OCI-LY1 (cell line): ENCODE data around the gene SSTR5.

Experiments used
- H2AFZ ChIP-seq: fragments of 200-600 bp; sonication (generic), shearing (Covaris generic); 2 replicates; pipeline ENCODE4 v1.6.0; 2014; ENCODE audit warnings: antibody characterized with exemption, mild to moderate bottlenecking, low read length
- H3F3A ChIP-seq: fragments of 200-600 bp; sonication (generic), shearing (Covaris generic); 2 replicates; pipeline ENCODE4 v1.6.0; 2014; ENCODE audit warnings: mild to moderate bottlenecking, antibody characterized with exemption, low read length, moderate library complexity; ENCODE audit not compliant: insufficient read depth
- H3K27ac ChIP-seq: fragments of 200-600 bp; sonication (generic); 2 replicates; pipeline ENCODE4 v1.5.1; 2014; ENCODE audit warnings: low read length, mixed run types, mild to moderate bottlenecking, low read depth; ENCODE audit not compliant: poor library complexity, severe bottlenecking
- H3K27me3 ChIP-seq: fragments of 200-600 bp; sonication (generic); 2 replicates; pipeline ENCODE4 v1.6.0; 2014; ENCODE audit warnings: antibody characterized with exemption, mild to moderate bottlenecking, low read length, moderate library complexity; ENCODE audit not compliant: insufficient read depth
- H3K36me3 ChIP-seq: fragments of 200-600 bp; sonication (generic); 2 replicates; pipeline ENCODE4 v1.6.1; 2014; ENCODE audit warnings: mild to moderate bottlenecking, antibody characterized with exemption, low read length, moderate library complexity, mixed read lengths; ENCODE audit not compliant: insufficient read depth
- H3K4me1 ChIP-seq: fragments of 200-600 bp; sonication (generic); 2 replicates; pipeline ENCODE4 v1.5.1; 2014; ENCODE audit warnings: mild to moderate bottlenecking, low read length, moderate library complexity; ENCODE audit not compliant: insufficient read depth, severe bottlenecking
- H3K4me2 ChIP-seq: fragments of 200-600 bp; sonication (generic), shearing (Covaris generic); 2 replicates; pipeline ENCODE4 v1.6.1; 2014; ENCODE audit warnings: low read length
- H3K4me3 ChIP-seq: fragments of 200-600 bp; sonication (generic); 2 replicates; pipeline ENCODE4 v1.5.1; 2014; ENCODE audit warnings: low read length, low read depth, mild to moderate bottlenecking, mixed read lengths; ENCODE audit not compliant: poor library complexity, severe bottlenecking
- H3K79me2 ChIP-seq: fragments of 200-600 bp; shearing (Covaris generic); 2 replicates; pipeline ENCODE4 v1.6.1; 2016; ENCODE audit warnings: mixed run types, low read length, mixed read lengths; ENCODE audit not compliant: insufficient read depth
- H3K9ac ChIP-seq: fragments of 200-600 bp; sonication (generic), shearing (Covaris generic); 2 replicates; pipeline ENCODE4 v1.6.1; 2014; ENCODE audit warnings: mild to moderate bottlenecking, low read length, mixed read lengths
- H3K9me2 ChIP-seq: fragments of 200-600 bp; sonication (generic), shearing (Covaris generic); 2 replicates; pipeline ENCODE4 v1.6.1; 2014; ENCODE audit warnings: low read depth, mild to moderate bottlenecking, low read length, mixed read lengths
- H3K9me3 ChIP-seq: fragments of 200-600 bp; shearing (Covaris generic); 2 replicates; pipeline ENCODE4 v1.6.1; 2014; ENCODE audit warnings: low read length, mixed read lengths
- H4K20me1 ChIP-seq: fragments of 200-600 bp; sonication (generic), shearing (Covaris generic); 2 replicates; pipeline ENCODE4 v1.6.0; 2016; ENCODE audit warnings: mild to moderate bottlenecking, low read length; ENCODE audit not compliant: insufficient read depth
- CTCF ChIP-seq: fragments of 200-600 bp; sonication (generic), shearing (Covaris generic); IDR thresholded peaks from 2 replicates; pipeline ENCODE4 v1.5.1; 2017; ENCODE audit warnings: mild to moderate bottlenecking, antibody characterized with exemption, low read length, moderate library complexity, mixed read lengths
- EZH2 ChIP-seq: fragments of 200-600 bp; sonication (generic), shearing (Covaris generic); IDR thresholded peaks from 2 replicates; pipeline ENCODE4 v1.8.0; 2017; ENCODE audit warnings: borderline replicate concordance, mixed run types, mild to moderate bottlenecking, antibody characterized with exemption, low read length, moderate library complexity, mixed read lengths

Gene SSTR5

DNA sequence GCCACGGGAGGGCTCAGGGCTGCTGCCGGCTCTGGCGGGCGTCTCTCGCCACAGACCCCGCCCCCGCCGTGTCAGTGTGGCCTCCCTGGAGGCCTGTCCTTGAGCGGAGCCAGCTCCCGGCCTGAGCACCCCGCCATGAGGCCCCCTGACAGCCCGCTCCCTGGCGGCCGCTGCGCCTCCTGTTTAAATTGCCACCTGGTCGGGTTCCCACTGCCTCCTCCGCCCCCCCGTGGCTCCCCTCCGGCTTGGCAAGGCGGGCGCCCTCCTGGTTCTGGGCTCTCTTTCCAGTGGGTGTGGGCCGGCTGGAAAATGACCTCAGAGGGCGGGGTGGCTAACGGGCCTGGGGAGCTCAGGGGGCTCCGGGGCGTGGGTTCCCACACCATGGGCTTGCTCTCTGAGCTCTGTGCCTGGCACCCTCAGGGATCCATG, 42.1 kb upstream of the SSTR5 start:
- Histone ChIP-seq H3K4me2 (no peak overlapping the region), H3K4me3 (no peak overlapping the region), H4K20me1 (no peaks in the 10 kb centered on the region), H3K9me3 (no peaks in the 10 kb centered on the region), H3K27ac (no peak overlapping the region), H3K79me2 (no peaks in the 10 kb centered on the region), H2AFZ (no peak overlapping the region), H3K27me3 (peaks cover 3% of the 10 kb centered on the region; the same call in 1 of the 2 replicates), H3K9ac (no peak overlapping the region), H3K4me1 (no peaks in the 10 kb centered on the region), H3K9me2 (no peaks in the 10 kb centered on the region), H3F3A (no peaks in the 10 kb centered on the region), H3K36me3 (no peaks in the 10 kb centered on the region)
- no peak for TF ChIP-seq CTCF

DNA sequence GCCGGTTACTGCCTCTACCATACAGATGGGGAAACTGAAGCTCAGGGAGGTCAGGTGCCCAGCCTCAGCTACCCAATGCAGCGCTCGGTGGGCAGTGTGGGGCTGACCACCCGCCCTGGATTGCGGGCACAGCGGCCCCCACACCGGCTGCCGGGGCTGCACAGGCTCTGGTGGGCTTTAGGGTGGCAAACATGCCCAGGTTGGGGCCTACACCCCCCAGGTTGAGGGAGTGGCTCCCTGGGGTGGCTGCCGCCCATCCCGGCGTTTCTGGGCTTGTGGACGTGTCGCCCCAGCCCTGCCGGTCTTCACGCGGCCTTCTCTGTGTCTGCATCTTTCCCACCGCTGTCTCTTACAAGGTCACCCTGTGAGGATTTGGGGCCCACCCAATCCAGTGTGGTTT, 40.9 kb upstream of the SSTR5 start:
- Histone ChIP-seq H3K9ac (no peak overlapping the region), H3K36me3 (no peaks in the 10 kb centered on the region), H2AFZ (no peak overlapping the region), H3K9me2 (no peaks in the 10 kb centered on the region), H4K20me1 (no peaks in the 10 kb centered on the region), H3F3A (no peaks in the 10 kb centered on the region), H3K27me3 (peaks cover 3% of the 10 kb centered on the region; the same call in 1 of the 2 replicates), H3K79me2 (no peaks in the 10 kb centered on the region), H3K4me2 (no peak overlapping the region), H3K9me3 (no peaks in the 10 kb centered on the region), H3K27ac (no peak overlapping the region), H3K4me1 (no peaks in the 10 kb centered on the region), H3K4me3 (no peak overlapping the region)
- TF ChIP-seq EZH2, result no peak
- TF ChIP-seq CTCF, result no peak

GRCh38 chr16:1032607-1033006, 39.9 kb upstream of the SSTR5 start:
- H3K9ac ChIP-seq, result no peak overlapping the region
- no peaks in the 10 kb centered on the region for H4K20me1 ChIP-seq
- no peaks in the 10 kb centered on the region for H3K27me3 ChIP-seq
- H3K4me2 ChIP-seq, result no peak overlapping the region
- TF ChIP-seq CTCF (no peak), EZH2 (no peak)
- H3K27ac ChIP-seq, result no peak overlapping the region
- H3K79me2 ChIP-seq, result no peaks in the 10 kb centered on the region
- no peak overlapping the region for H2AFZ ChIP-seq
- H3K9me3 ChIP-seq, result no peaks in the 10 kb centered on the region
- no peak overlapping the region for H3K4me3 ChIP-seq
- H3K36me3 ChIP-seq, result no peaks in the 10 kb centered on the region
- H3F3A ChIP-seq, result no peaks in the 10 kb centered on the region
- H3K9me2 ChIP-seq, result no peaks in the 10 kb centered on the region
- no peaks in the 10 kb centered on the region for H3K4me1 ChIP-seq
